Psoas muscle (tissue), 8 donors: Measurements from ENCODE around the gene FTCD. TPM values are rescaled to one million over a fixed set of nuclear protein-coding genes. Genes with fewer than 3 reads are reported as not detected.

Experiments used
- ATAC-seq, 4 donors: fragments of 200-7000 bp; cut with Tn5 transposase; one replicate each; pipeline ENCODE4 v1.9.1; 2020; ENCODE audit warnings: moderate library complexity in 3 of 4, mild to moderate bottlenecking in 2 of 4
- DNase-seq, 2 donors: peaks; one replicate each; pipeline ENCODE4 v3.0.0-alpha.2; 2020
- H3K27ac ChIP-seq: fragments of 200-600 bp; one replicate; pipeline ENCODE4 v1.8.0; 2022
- H3K27me3 ChIP-seq, 3 donors: fragments of 200-600 bp in 1 of 3; one replicate each; pipeline versions ENCODE4 v1.6.1 to v1.8.0; 2013 to 2022; ENCODE audit warnings: low read length in 2 of 3, mild to moderate bottlenecking in 2 of 3, moderate library complexity in 1 of 3; ENCODE audit not compliant: insufficient read depth in 3 of 3
- H3K36me3 ChIP-seq, 2 donors: fragments of 200-600 bp in 1 of 2; one replicate each; pipeline versions ENCODE4 v1.6.1 to v1.8.0; 2013 to 2022; ENCODE audit warnings: low read depth in 1 of 2, mild to moderate bottlenecking in 1 of 2, moderate library complexity in 1 of 2; ENCODE audit not compliant: insufficient read depth in 1 of 2
- H3K4me1 ChIP-seq: fragments of 200-600 bp; one replicate; pipeline ENCODE4 v1.8.0; 2022
- H3K4me3 ChIP-seq: fragments of 200-600 bp; one replicate; pipeline ENCODE4 v1.8.0; 2022; ENCODE audit warnings: mild to moderate bottlenecking
- H3K9me3 ChIP-seq: fragments of 200-600 bp; one replicate; pipeline ENCODE4 v1.8.0; 2022
- CTCF ChIP-seq: fragments of 200-600 bp; IDR thresholded peaks from one replicate; pipeline ENCODE4 v1.8.0; 2022; ENCODE audit warnings: antibody characterized with exemption
- WGBS, 3 donors: extraction: QIAGEN DNeasy Blood & Tissue Kit; methylation state at CpG; one replicate each; pipeline versions ENCODE4 v1.1.6 to v1.1.7; 2013; 5-methylcytosine and 5-hydroxymethylcytosine counted together
- intact Hi-C, 2 donors: fragments of 100-400 bp; cut with DNase I; formaldehyde crosslinking; loops; one replicate each; pipeline versions ENCODE4 v1.11.0 to v1.14.2; 2022
- polyA plus RNA-seq, 3 donors: library from polyadenylated mRNA; stranded (reverse); fragments of 200-250 nt; gene quantifications; one replicate each; pipeline ENCODE4 v1.2.3, GENCODE V29; 2013
- total RNA-seq, 4 donors: library from RNA; stranded (reverse); fragmentation: NEBNext Ultra II Directional in 2 of 4; extraction: Animal tissue kit (Norgen Biotek cat#: 25700) in 2 of 4; gene quantifications; one replicate each; pipeline versions ENCODE4 v1.2.1 to v1.2.4, GENCODE V29; 2021 to 2023
- donor health status: healthy with polysubstance abuse.
- donor health status: DM: no; HTN: no; CAD: no; lungs with moderate emphysema.
- donor health status: Bipolar disorder and iron deficiency.
- donor health status: healthy.
- donor health status: DM: yes; HTN: yes; CAD: no.
- donor health status: DM: no; HTN: no; CAD: no.
- donor health status: DM: no; HTN: no; CAD: no.
- donor health status: DM: yes; HTN: yes; CAD: no.

FTCD gene
- total and polyA plus RNA-seq, 7 donors: 0.03 to 2.0 (median 0.13) TPM; not detected in 3

GRCh38 chr21:46126309-46127238, 28.8 kb downstream of the FTCD start:
- DNase-seq (peak; percentile 13 to 42), ATAC-seq (no peak)
- no peak for TF ChIP-seq CTCF
- Histone ChIP-seq H3K27me3 (peaks cover 0 to 2% (median 0%) of the 10 kb centered on the region in 3 donors), H3K4me3 (no peak overlapping the region), H3K4me1 (no peaks in the 10 kb centered on the region), H3K36me3 (peaks cover 0 to 19% of the 10 kb centered on the region in 2 donors), H3K9me3 (no peaks in the 10 kb centered on the region), H3K27ac (no peak overlapping the region)
- WGBS, 3 donors: 75 to 79% (median 75%) methylated on average over 27 to 32 of the region's 32 CpGs
- intact Hi-C loops: no loop called here

- peaks cover 0 to 9% (median 0%) of the 10 kb centered on the region in 3 donors for H3K27me3 ChIP-seq
- intact Hi-C loops: no loop called here
- TF ChIP-seq CTCF: no peak
- 81 to 88% (median 81%) methylated on average over 46 to 47 of the region's 47 CpGs for WGBS, 3 donors
- no peaks in the 10 kb centered on the region for H3K9me3 ChIP-seq
- ATAC-seq: no peak
- H3K27ac ChIP-seq: no peak overlapping the region
- no peaks in the 10 kb centered on the region for H3K4me1 ChIP-seq
- H3K4me3 ChIP-seq: no peak overlapping the region
- H3K36me3 ChIP-seq: peaks cover 0 to 26% of the 10 kb centered on the region in 2 donors
- DNase-seq: peak; percentile 16 to 50
These were observed 29.5 kb downstream of the FTCD start for GRCh38 chr21:46125846-46126301.

- DNase-seq (peak; percentile 12 to 45), ATAC-seq (no peak)
- Histone ChIP-seq H3K36me3 (peaks cover 0 to 28% of the 10 kb centered on the region in 2 donors), H3K27ac (no peak overlapping the region), H3K4me3 (no peak overlapping the region), H3K27me3 (peaks cover 0 to 9% (median 0%) of the 10 kb centered on the region in 3 donors), H3K4me1 (no peaks in the 10 kb centered on the region), H3K9me3 (no peaks in the 10 kb centered on the region)
- 82 to 88% (median 87%) methylated on average over 49 of the region's 49 CpGs for WGBS, 3 donors
- no peak for TF ChIP-seq CTCF
- intact Hi-C loops: no loop called here
These were observed 30.2 kb downstream of the FTCD start for GRCh38 chr21:46124926-46125845.

- Histone ChIP-seq H3K27me3 (peaks cover 0 to 9% (median 0%) of the 10 kb centered on the region in 3 donors), H3K36me3 (peaks cover 0 to 28% of the 10 kb centered on the region in 2 donors), H3K27ac (no peak overlapping the region), H3K4me1 (no peaks in the 10 kb centered on the region), H3K4me3 (no peak overlapping the region), H3K9me3 (no peaks in the 10 kb centered on the region)
- 78 to 93% (median 83%) methylated on average over 16 of the region's 16 CpGs for WGBS, 3 donors
- DNase-seq (peak; percentile 14 to 37), ATAC-seq (no peak)
- TF ChIP-seq CTCF: no peak
- intact Hi-C loops: no loop called here
These were observed 31.1 kb downstream of the FTCD start for GRCh38 chr21:46124083-46124925.
